ENCODE data around the gene NXPH4. TPM values are rescaled to one million over a fixed set of nuclear protein-coding genes. Genes with fewer than 3 reads are reported as not detected.

Gene NXPH4
- total RNA-seq, 4 donors from 2014 or later, result 0.56 to 2.4 (median 1.4) TPM; not detected in 1

DNA sequence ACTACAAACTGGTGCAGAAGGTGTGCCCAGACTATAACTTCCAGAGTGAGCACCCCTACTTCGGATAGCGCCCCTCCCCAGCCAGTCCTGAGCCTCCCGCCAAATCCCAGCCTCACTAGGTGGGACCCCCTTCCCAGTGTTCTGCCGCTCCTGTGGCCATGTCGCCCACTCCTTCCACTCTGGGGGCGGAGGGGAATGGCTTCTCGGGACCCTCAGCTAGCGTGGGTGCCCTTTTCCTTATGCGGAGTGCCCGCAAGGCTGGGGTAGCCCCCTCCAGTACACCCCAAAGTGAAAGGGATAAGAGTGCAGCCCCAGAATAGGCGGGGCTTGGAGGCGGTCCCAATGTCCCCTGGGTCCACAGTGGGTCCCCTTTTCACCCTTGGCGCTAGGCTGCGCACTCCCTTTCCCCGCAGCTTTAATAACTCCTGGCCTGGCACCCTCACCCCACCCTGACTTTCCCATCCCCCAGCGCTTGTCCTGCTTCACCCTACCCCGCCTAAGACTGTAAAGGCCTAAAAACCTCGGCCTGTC is 9.2 kb downstream of the NXPH4 start:
- TF ChIP-seq, protein P1, sequence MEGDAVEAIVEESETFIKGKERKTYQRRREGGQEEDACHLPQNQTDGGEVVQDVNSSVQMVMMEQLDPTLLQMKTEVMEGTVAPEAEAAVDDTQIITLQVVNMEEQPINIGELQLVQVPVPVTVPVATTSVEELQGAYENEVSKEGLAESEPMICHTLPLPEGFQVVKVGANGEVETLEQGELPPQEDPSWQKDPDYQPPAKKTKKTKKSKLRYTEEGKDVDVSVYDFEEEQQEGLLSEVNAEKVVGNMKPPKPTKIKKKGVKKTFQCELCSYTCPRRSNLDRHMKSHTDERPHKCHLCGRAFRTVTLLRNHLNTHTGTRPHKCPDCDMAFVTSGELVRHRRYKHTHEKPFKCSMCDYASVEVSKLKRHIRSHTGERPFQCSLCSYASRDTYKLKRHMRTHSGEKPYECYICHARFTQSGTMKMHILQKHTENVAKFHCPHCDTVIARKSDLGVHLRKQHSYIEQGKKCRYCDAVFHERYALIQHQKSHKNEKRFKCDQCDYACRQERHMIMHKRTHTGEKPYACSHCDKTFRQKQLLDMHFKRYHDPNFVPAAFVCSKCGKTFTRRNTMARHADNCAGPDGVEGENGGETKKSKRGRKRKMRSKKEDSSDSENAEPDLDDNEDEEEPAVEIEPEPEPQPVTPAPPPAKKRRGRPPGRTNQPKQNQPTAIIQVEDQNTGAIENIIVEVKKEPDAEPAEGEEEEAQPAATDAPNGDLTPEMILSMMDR (IDR thresholded peaks at IDR 0.05), result no peak
- ATAC-seq (ENCODE audit: low FRiP score) (no peak), DNase-seq (ENCODE audit: low spot score) (no peak)

DNA sequence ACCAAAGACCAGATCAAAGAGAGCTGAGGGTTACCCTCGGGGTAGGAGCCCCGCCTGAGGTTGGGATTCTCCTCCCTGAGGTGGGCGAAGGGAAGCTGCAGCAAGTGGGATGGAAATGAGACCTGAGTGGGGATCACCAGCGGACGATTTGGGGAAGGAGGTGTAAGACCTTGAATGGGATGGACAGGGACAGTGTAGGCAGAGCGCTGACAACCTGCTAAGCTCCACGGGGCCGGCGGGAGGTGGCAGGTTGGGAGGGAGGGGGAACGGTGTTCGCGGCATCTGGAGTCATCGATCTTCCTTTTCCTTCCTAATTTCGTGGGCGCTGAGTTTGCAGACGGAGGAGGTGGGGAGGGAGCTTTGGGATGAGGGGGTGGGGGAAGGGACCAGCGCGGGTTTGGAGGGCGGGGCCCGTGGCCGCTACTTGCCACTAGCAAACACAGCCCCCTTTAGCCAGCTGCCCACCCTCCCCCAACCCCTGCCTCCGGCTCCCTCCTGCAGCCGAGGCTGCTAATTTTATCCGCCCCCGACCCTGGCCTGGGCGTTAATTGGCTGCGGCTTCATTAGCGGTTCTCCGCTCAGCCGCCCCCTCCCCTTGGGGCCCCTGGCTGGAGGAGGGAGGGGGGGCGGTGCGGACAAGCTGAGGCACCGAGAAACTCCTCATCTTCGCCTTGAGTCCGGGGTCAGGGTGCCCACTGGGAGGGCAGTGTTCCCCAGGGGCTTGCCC is 10.2 kb downstream of the NXPH4 start:
- TF ChIP-seq, protein P1 (IDR thresholded peaks at IDR 0.05), result no peak
- DNase-seq (ENCODE audit: low spot score) (no peak), ATAC-seq (ENCODE audit: low FRiP score) (no peak)

DNA sequence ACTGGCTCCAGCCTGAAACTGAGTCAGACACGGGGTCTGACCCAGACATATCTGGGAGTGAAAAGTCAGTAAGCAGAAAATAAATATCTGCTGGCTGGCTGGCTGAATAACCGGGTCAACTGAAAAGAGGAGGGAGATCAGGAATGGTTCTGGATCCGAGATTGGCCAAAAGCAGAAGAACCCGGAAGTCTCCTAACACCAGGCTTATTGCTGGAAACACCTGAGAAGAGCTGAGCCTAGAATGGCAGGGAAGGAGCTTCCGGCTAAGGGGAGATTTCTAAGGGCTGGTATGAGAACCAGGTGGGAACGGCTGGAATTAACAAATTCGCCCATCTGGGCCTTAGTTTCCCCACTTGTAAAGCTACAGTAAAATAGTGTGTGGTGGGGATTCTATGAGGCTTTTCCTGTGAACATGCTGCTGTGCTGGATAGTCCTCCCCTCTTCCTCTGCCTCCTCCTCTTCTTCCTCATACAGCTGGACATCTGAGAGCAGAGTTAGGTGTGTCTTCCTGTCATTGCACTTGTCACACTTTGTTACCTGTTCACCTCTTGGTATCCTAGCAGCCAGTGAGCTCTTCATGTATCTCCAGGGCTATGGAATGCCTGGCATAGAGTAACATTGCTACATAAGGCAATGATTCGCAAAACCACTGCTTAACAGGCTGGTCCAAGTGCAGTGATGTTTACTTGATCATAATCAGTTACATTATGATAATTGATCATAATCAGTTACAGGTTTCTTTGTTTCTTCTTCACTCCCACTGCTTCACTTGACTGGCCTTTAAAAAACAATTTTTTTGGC is 10.9 kb downstream of the NXPH4 start:
- TF ChIP-seq, protein P1 (IDR thresholded peaks at IDR 0.05), result no peak
- no peak for DNase-seq (ENCODE audit: low spot score)
- ATAC-seq (ENCODE audit: low FRiP score), result no peak

DNA sequence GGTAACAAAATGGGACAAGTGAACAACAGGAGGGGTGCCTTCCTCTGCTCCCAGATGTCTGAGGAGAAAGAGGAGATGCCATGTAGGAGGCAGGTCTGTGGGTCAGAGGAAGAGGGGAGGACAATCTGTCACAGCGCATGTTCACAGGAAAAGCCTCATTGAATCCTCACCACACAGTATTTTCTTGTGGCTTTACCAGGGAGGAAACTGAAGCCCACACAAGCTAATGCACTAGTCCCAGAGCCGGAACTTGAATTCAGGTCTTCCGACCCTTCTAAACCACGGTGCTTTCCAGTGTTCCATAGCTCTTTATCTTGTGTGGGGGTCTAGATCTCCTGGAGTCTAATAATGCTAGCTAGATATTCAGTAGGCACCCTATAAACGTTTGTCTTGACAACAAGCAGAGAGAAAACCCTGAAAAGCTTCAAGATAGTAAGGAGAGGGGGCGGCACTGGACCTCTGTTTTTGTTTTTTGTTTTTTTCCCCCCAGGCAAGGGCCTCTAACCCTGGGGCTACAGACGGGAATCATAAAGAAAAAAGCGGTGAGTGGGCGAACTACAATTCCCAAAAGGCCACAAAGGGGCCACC is 12.5 kb downstream of the NXPH4 start:
- TF ChIP-seq, protein P1 (IDR thresholded peaks at IDR 0.05), result no peak
- DNase-seq (ENCODE audit: low spot score), result no peak

GRCh38 chr12:57229634-57230380 is 13.2 kb downstream of the NXPH4 start, which contains the start of gene SHMT2:
SHMT2 (plus strand) TSS chr12:57229711; CDS start chr12:57229779, 68 bp downstream.
- ATAC-seq (ENCODE audit: low FRiP score) (peak; percentile 83), DNase-seq (ENCODE audit: low spot score) (peak; percentile 55)
- TF ChIP-seq, protein P1 (IDR thresholded peaks at IDR 0.05), result no peak

More for the DNA sequence above, 12.5 kb downstream of the NXPH4 start:
- ATAC-seq (ENCODE audit: low FRiP score), result no peak

GRCh38 chr12:57230381-57231155 is 14.0 kb downstream of the NXPH4 start:
- TF ChIP-seq, protein P1 (IDR thresholded peaks at IDR 0.05), result no peak
- ATAC-seq (ENCODE audit: low FRiP score) (no peak), DNase-seq (ENCODE audit: low spot score) (no peak)

Data from omental fat pad (tissue), 4 donors.